ENCODE data around the gene PTPRN2.
"Not testable (repeated sequence)": the region's sequence is repeated elsewhere in the genome, so short reads cannot be mapped to it uniquely, and the experiment has no call there.

Gene PTPRN2

DNA sequence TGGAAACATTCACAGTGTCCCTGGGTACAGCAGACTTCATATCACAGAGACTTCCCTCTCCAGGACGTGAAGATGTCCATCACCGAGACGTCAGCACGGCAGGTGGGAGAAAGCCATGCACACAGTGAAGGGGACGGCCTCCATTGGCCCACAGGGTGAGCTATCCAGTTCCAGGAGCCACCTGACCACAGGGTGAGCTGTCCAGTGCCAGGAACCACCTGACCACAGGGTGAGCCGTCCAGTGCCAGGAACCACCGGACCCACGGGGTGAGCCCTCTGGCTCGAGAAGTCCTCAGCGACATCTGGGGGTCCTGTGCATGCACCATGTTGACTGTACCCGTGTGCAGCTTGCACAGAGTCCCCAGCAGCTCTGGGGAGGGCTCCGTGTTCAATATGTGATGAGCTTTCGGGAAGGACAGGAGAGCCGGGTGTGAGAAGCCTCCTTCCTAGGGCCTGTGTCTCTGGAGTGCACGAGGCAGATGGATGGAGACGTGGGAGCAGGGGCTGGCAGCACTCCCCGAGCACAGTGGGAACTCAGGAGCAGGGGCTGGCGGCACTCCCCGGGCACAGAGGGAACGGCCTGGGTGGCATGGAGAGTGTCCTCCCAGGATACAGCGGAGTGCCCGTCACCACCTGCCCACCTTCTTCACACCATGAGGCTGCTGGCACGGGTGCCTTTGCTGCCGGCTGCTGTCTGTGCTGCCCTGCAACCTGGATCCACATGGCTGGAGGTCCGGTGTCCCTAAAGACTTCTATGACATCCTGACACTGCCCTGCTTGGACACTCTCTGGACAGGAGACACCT, 634.6 kb downstream of the PTPRN2 start:
- no peak for FAIRE-seq

DNA sequence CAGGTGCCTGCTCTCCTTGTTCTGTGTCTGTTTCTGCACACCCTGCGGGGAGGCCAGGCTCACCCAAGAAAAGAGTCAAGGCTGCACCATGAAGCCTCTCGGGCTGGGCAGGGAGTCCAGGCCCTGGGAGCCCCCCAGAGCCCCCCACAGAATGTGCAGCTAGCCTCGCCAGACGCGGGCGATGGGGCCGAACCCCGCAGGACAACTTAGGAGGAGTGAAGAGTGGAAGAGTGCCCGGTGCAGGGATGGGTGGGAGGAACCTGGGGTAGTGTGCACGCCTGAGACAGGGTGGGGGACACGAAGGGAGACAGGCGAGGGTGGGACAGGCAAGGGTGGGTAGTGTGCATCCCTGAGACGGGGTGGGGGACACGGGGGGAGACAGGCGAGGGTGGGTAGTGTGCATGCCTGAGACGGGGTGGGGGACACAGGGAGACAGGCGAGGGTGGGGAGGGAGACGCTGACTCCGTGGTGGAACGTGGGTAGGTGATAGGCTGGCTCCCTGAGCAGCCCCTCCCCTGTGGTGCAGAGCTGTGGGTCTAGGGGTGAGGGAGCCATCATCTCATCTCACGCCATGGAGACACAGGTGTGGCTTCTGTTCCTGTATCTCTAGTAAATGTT, 635.5 kb downstream of the PTPRN2 start:
- FAIRE-seq: no peak

DNA sequence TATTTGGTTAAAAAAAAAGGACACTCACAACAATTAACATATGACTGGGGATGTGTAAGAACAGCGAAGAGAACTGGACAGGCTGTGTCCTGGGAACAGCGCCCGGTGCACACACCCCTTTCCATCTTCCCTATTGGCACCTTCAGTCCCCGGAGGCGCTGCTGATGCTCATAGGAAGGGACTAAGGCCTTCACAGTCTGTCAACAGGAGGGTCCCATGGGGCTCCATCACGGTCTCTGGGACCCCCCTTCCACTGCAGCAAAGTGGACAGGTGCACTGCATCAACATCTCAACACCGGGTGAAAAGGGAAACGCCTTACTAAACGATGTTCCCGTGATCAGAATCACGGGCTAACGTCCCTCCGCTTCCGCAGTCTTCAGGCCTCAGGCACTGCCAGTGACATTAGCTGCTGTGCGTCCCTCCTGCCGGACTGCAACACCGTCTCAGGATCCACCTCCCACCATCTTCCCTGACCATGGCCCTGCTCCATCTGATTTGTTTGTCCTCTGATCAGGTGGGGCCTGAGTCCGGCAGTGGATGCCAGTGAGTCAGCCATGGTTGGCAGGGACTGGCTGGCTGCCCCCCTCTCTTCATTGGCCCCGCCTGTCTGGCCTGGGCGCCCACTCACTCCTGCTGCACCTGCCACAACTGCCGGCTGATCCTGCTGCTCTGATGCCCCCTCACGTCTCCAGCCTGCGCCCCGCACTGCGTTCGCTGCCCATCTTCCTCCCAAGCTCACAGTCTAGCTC, 636.1 kb downstream of the PTPRN2 start:
- FAIRE-seq: no peak

DNA sequence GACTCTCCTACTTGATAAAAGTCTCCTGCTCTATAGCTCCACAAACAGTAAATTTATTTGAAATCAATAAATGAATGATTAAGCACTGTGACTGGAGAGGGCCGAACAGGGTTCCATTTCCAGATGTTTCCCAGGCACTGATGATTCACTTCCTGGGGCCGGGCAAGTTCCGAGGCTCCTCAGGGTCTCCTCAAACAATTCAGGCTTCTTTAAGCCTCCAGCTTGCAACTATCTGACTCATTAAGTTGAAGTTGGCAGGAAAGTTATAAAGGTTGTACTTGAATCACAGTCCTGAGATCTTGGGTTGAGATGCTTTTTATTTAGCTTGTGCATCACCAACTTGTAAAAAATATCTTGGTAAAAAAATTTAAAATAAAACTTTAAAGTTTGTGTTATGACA, 637.9 kb downstream of the PTPRN2 start:
- FAIRE-seq: no peak

DNA sequence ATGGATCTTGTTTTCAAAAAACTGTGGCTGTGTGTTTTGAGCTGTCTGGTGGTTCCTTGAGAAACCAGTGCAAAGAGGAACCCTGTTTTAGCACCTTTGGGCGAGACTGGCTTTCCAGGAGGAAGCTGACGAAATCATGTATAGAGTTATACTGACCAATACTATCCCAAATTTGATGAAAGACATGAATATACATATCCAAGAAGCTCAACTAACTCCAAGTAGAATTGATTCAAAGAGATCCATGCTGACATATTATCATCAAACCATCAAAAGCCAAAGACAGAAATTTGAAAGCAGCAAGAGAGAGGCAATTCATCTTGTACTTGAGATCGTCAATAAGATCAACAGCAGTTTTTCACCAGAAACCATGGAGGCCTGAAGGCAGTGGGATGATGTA, 640.1 kb downstream of the PTPRN2 start:
- no peak for FAIRE-seq

DNA sequence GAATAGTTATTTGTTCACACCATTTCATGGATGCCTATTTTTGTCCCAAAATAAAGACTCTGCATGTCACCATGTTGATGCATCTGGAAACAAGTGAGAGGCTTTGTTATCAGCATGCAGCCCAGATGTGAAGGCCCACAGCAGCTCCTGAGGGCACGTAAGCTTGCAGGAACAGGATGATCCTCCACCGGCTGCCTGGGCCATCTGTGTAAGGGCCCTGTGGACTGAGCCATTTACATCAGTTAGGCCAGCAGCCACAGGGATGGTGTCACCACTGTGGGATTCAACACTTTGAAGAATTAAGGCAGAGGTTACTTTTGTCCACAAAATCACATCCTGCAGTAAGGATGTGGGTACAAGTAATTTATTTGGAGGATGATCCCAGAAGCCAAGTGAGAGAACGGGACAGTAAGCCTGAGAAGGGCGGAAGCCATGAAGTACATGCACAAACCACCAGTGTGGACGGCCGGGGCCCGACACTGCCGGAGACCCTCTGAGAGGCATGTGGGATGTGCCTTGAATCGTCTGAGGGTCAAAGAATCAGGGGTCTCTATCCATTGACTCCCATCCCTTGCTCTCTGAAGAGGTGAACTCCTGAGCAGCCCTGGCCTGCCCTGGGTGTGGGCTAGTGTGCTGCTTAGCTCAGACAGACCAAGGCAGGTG, 641.1 kb downstream of the PTPRN2 start:
- no peak for FAIRE-seq

DNA sequence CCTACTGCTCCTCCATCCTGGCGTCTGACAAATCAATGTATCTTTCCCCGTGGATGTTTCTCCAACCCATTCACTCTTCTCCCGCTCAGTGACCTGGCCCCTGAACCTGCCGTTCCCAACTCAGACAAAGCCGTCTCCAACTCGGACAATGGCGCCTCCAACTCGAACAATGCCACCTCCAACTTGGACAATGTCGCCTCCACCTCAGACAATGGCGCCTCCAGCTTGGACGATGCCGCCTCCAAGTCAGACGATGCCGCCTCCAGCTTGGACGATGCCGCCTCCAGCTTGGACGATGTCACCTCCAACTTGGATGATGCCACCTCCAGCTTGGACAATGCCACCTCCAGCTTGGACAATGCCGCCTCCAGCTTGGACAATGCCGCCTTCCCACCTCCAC, 642.2 kb downstream of the PTPRN2 start:
- no peak for FAIRE-seq

DNA sequence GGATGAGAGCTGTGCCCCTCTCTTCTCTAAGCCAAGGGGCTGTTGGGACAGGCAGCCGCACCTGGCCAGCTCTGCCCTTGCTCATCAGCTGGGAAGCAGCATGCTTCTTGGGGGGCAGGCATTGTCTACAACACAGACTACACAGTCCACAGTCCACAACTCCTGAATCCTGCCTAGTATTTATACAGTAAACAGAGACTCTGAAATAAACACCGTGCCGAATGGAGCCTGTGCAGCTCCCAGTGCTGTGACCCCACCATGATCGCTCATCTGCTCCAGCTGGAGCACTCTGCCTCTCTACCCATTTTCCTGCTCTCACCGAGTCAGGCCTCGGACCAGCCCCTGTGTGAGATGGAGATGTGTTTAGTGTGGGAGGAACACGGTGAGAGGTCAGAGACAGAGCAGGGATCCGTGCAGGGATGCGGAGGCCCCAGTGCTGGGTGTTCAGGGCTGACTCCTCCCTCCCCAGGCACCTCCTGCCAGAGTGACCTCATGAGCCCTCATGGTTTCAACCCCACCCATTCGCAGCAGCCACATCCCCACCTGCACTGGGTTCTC, 642.8 kb downstream of the PTPRN2 start:
- FAIRE-seq: no peak

DNA sequence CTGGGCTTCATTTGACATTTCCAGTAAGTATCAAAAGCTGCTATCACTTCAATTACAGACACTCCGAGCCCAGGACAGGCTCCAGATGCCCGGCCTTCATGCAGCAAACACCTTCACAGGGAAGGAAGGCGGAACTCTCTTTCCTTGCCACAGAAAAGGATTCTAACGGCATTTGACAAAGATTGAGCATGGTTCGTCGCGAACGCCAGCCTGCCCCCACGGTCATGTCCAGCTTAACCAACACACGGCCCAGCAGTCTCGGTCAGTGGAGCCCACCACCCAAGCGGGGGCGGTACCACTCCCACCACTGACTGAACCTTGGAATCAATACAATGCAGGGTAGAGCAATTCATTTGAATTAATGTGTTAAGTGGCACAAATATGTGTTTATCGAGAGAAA, 643.6 kb downstream of the PTPRN2 start:
- FAIRE-seq: no peak

DNA sequence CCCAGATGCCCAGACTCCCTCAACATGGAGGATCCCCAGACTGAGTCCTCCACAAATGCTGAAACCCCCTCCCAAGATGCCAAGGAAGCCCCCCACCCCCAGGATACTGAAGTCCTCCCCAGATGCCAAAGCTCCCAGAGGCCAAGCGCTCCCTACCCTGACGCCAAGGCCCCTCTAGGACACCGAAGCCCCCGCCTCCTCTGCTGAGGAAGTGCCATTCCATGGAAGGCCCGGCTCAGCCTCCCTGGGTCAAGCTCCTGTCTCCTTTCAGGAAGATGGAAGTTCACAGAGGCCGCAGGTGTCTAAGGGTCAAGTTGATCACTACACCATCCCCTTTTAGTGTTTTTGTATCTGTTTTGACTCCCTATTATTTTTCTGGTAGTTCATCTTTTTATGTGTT, 644.1 kb downstream of the PTPRN2 start:
- no peak for FAIRE-seq

DNA sequence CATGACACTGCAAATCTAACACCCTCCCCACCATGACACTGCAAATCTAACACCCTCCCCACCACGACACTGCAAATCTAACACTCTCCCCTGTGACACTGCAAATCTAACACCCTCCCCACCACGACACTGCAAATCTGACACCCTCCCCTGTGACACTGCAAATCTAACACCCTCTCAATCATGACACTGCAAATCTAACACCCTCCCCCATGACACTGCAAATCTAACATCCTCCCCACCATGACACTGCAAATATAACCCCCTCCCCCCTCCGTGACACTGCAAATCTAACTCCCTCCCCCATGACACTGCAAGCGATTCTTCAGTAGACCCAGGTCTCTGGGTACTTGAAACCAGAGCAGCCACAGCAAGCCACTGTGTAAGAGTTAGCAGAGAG, 646.4 kb downstream of the PTPRN2 start:
- no peak for FAIRE-seq

DNA sequence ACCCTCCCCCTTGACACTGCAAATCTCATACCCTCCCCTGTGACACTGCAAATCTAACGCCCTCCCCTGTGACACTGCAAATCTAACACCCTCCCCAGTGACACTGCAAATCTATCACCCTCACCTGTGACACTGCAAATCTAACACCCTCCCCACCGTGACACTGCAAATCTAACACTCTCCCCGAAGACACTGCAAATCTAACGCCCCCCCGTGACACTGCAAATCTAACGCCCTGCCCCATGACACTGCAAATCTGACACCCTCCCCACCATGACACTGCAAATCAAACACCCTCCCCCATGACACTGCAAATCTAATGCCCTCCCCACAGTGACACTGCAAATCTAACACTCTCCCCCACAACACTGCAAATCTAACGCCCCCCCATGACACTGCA, 647.1 kb downstream of the PTPRN2 start:
- FAIRE-seq: no peak

DNA sequence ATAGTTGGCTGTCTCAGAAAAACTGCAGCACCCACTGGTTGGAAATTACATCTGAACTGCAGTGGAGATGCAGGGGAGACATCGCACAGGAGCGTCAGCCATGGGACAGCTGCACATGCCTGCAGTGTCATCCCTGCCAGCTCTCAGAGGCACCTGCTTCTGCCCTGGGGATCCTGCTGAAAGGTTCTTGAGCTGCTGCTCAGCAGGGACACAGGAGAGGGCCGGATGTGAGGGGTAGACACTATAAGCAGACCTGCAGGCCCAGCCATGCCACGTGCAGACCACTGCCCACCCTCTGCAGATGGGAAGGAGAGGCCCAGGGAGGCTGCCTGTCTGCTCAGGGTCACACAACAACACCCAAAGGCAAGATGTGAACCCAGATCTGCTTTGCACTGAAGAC, 649.4 kb downstream of the PTPRN2 start:
- FAIRE-seq: no peak

DNA sequence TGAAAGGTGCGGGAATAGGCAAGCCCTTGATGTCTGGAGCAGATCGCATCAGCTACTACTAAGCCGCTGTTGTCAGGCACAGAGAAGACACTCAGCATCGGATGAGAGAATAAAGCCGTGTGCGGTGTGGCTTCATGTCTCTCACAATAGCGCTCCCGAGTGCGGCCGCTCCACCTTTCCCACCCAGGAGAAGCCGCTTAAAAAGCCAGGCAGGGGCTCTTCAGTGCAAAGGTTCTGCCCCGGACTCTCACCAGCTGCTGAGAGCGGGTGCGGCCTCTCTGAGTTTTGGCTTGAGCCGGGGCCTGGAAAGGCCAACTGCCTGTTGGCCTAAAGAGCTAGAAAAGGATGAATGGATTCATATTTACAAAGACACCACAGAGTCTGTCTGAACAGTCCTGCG, 650.2 kb downstream of the PTPRN2 start:
- no peak for FAIRE-seq

DNA sequence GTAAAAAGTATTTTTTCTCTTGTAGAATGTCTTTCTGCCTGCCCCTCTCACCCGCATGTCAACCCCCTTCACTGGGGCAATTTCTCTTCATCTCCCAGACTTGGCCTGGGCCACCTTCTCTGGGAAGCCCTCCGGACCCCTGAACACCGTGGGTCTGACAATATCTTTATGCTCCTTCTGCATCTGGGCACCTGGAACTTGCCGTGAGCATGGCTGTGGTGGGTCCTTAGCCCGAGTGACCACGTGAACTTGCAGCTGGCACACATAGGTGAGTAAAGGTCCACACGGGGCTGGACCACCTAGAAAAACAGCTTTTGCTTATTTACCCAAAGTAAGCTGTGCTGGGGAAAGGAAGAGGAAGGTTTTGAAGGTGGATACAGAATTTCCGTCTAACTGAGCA, 650.6 kb downstream of the PTPRN2 start:
- no peak for FAIRE-seq

DNA sequence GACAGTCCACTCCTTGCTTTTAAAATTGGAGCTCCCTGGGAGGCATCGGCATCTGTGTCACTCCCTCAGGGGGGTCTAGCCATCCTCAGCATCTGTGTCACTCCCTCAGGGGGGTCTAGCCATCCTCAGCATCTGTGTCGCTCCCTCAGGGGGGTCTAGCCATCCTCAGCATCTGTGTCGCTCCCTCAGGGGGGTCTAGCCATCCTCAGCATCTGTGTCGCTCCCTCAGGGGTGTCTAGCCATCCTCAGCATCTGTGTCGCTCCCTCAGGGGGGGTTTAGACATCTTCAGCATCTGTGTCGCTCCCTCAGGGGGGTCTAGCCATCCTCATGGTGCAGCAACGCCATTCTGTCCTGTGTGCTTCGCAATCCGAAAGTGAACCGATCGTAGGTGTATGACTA, 651.9 kb downstream of the PTPRN2 start:
- not testable (repeated sequence) for FAIRE-seq

DNA sequence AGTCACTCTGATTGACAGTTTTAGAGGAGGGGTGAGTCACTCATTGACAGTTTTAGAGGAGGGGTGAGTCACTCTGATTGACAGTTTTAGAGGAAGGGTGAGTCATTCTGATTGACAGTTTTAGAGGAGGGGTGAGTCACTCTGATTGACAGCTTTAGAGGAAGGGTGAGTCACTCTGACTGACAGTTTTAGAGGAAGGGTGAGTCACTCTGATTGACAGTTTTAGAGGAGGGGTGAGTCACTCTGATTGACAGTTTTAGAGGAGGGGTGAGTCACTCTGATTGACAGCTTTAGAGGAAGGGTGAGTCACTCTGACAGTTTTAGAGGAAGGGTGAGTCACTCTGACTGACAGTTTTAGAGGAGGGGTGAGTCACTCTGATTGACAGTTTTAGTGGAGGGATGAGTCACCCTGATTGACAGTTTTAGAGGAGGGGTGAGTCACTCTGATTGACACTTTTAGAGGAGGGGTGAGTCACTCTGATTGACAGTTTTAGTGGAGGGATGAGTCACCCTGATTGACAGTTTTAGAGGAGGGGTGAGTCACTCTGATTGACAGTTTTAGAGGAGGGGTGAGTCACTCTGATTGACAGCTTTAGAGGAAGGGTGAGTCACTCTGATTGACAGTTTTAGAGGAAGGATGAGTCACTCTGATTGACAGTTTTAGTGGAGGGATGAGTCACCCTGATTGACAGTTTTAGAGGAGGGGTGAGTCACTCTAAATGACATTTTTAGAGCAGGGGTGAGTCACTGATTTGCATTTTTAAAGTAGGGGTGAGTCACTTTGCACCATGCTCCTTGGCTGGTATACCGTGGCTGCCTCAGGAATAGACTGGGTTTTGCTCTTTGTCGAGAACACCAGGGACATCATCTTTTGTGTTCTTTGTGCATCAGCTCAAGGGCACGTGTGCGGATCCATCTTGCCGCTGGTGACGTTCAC, 654.1 kb downstream of the PTPRN2 start:
- not testable (repeated sequence) for FAIRE-seq

DNA sequence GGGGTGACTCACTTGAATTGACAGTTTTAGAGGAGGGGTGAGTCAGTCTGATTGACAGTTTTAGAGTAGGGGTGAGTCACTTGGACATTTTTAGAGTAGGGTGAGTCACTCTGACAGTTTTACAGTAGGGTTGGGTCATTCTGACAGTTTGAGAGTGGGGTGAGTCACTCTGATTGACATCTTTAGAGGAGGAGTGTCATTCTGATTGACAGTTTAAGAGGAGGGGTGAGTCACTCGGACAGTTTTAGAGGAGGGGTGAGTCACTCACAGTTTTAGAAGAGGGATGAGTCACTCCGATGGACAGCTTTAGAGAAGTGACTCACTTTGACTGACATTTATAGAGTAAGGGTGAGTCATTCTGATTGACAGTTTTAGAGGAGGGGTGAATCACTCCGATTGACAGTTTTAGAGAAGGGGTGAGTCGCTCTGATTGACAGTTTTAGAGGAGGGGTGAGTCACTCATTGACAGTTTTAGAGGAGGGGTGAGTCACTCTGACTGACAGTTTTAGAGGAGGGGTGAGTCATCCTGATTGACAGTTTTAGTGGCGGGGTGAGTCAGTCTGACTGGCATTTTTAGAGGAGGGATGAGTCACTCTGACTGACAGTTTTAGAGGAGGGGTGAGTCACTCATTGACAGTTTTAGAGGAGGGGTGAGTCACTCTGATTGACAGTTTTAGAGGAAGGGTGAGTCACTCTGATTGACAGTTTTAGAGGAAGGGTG, 655.0 kb downstream of the PTPRN2 start:
- no peak for FAIRE-seq

DNA sequence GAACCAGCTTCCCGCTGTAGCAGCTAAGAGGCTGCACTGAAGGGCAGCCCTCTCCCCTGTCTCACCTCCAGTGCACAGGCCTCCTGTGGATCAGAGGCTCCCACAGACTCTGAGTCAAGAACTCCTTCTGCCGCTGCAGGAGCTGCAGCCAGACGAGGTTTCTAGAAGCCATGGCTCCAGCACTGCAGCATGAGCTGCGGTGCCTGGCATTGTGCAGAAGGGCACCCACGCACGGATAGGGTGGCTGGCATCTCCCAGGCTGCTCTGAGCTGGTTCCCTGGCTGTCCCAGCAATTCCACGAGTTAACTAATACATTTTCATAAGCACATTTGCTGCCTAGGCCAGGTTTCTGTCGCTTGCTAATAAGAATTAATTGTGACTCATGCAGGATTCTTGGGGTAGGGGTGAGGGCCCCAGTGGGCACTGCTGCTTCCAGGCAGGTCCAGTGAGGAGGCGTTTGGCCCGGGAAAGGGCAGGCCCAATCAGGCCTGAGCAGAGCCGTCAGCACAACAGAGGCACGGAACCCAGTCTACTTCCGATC, 656.6 kb downstream of the PTPRN2 start:
- FAIRE-seq: no peak

DNA sequence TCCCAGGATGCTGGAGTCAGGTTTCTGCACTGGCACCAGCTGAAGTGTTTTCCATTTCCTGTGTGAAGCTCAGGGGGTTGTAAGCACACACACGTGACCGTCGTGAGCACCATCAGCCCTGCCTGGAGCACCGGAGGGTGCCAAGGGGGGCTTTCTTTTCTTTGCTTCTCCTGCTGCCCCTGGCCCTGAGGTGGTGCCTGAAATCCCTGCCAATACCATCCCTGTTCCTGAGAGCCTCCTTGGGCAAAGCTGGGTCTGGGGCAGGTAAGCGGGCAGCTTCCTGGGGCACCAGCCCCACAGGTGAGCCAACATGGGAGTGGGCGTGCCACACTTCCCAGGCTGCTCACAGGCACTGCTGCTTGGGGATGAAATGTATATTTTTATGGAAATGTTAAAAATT, 657.2 kb downstream of the PTPRN2 start:
- FAIRE-seq: no peak

DNA sequence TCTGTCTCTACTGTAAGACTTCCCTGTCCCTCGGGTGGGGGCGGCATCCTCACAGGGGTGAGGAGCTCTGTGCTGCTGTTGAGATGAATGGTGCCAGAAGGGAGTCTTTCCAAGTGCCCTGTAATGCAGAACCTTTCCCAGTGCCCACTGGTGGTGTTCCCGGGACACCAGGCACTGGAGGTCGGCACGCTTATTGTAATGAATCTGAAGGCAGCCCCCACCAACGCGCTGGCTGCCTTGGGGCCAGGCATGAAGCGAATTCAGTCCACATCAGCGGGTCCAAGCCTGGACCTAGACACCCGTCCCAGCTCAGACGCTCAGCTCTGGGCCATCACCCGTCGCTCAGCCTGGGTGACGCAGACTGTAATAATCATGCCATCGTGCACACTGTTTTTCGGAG, 658.0 kb downstream of the PTPRN2 start:
- FAIRE-seq: no peak

All from islet of Langerhans (tissue), 1 donor.